GM12878 (cell line): ENCODE measurements around the gene ELMOD3. TPM values are rescaled to one million over a fixed set of nuclear protein-coding genes. Genes with fewer than 3 reads are reported as not detected.

Source experiments
- ATAC-seq: fragments of 200-7000 bp; cut with Tn5 transposase; 3 replicates; pipeline ENCODE4 v1.9.1; 2020; ENCODE audit warnings: mild to moderate bottlenecking, moderate library complexity
- BruUV-seq: library from RNA; stranded (reverse); fragments of 400-500 nt; replicated peaks from 2 replicates; lab custom pipeline; 2021; lab: Mats Ljungman, UMichigan
- CTCF ChIA-PET: fragments of 300-600 bp; sonication (Branson Sonifier 250); formaldehyde crosslinking; extraction: SDS; loops from one replicate; lab custom pipeline; 2021; ENCODE audit warnings: inconsistent platforms; lab: Yijun Ruan, JAX
- POLR2A ChIA-PET: fragments of 350-600 bp; formaldehyde crosslinking; extraction: SDS; loops from one replicate; lab custom pipeline; 2021; ENCODE audit warnings: inconsistent platforms; lab: Charles Lee
- RAD21 ChIA-PET: fragments of 300-600 bp; sonication (Branson Sonifier 250); formaldehyde crosslinking; loops from one replicate; lab custom pipeline; 2023; ENCODE audit warnings: antibody characterized with exemption; ENCODE audit not compliant: unreplicated experiment; lab: Charles Lee
- SMC1A ChIA-PET: fragments of 300-600 bp; sonication (Branson Sonifier 250); formaldehyde crosslinking; loops from one replicate; lab custom pipeline; 2023; ENCODE audit not compliant: unreplicated experiment, uncharacterized antibody; lab: Charles Lee
- DNase-seq: peaks from one replicate; pipeline ENCODE4 v3.0.0-alpha.2; 2011; ENCODE audit warnings: low read depth, low spot score
- FAIRE-seq: peaks from 3 replicates; lab custom pipeline; 2011; peaks lifted over from hg19 to GRCh38; lab: Jason Lieb, UNC
- H2AFZ ChIP-seq: 2 replicates; pipeline ENCODE4 v1.6.0; 2011; ENCODE audit warnings: low read depth, low read length, control low read depth; ENCODE audit not compliant: control insufficient read depth
- H3K27ac ChIP-seq: 2 replicates; pipeline ENCODE4 v1.5.1; 2011; ENCODE audit warnings: control low read depth; ENCODE audit not compliant: control insufficient read depth, insufficient read depth
- H3K27me3 ChIP-seq, 2 experiments: replicated peaks in 1 of 2; 2 replicates each; pipeline versions ENCODE4 v1.6.0 to v1.6.1; 2011; ENCODE audit warnings: low read length in 1 of 2; ENCODE audit not compliant: control insufficient read depth in 2 of 2, insufficient read depth in 2 of 2
- H3K36me3 ChIP-seq, 2 experiments: 2 replicates each; pipeline ENCODE4 v1.5.1; 2011; ENCODE audit warnings: low read length in 1 of 2; ENCODE audit not compliant: control insufficient read depth in 2 of 2, insufficient read depth in 2 of 2
- H3K4me1 ChIP-seq: 2 replicates; pipeline ENCODE4 v1.6.1; 2011; ENCODE audit warnings: mild to moderate bottlenecking, low read length, moderate library complexity, mixed read lengths; ENCODE audit not compliant: control insufficient read depth, insufficient read depth
- H3K4me2 ChIP-seq: 2 replicates; pipeline ENCODE4 v1.6.0; 2011; ENCODE audit warnings: control low read depth; ENCODE audit not compliant: control insufficient read depth, insufficient read depth
- H3K4me3 ChIP-seq: fragments of 200-600 bp; sonication (generic); 2 replicates; pipeline ENCODE4 v1.5.1; 2016
- H3K79me2 ChIP-seq: 2 replicates; pipeline ENCODE4 v1.6.0; 2011; ENCODE audit warnings: low read length; ENCODE audit not compliant: control insufficient read depth, insufficient read depth
- H3K9ac ChIP-seq: 2 replicates; pipeline ENCODE4 v1.8.0; 2011; ENCODE audit warnings: low read length, control low read depth, mixed read lengths; ENCODE audit not compliant: control insufficient read depth, insufficient read depth
- H3K9me3 ChIP-seq: replicated peaks from 3 replicates; pipeline ENCODE4 v1.5.1; 2011; ENCODE audit warnings: mild to moderate bottlenecking, low read length; ENCODE audit not compliant: control insufficient read depth, insufficient read depth
- H4K20me1 ChIP-seq: 2 replicates; pipeline ENCODE4 v1.6.0; 2011; ENCODE audit not compliant: control insufficient read depth, insufficient read depth
- BACH1 ChIP-seq: fragments of 450-650 bp; IDR thresholded peaks from 2 replicates; pipeline ENCODE4 v1.6.1; 2017; ENCODE audit warnings: mild to moderate bottlenecking, borderline replicate concordance
- CHD1 ChIP-seq: IDR thresholded peaks from 2 replicates; pipeline ENCODE4 v1.6.1; 2012; ENCODE audit warnings: low read depth, low read length, improper control_type of control experiment
- DPF2 ChIP-seq: fragments of 450-650 bp; IDR thresholded peaks from 2 replicates; pipeline ENCODE4 v1.6.1; 2017; ENCODE audit warnings: mild to moderate bottlenecking
- MEF2A ChIP-seq: IDR thresholded peaks from 2 replicates; pipeline ENCODE4 v1.6.1; 2011; ENCODE audit warnings: low read depth, mild to moderate bottlenecking, low read length, moderate library complexity; ENCODE audit not compliant: insufficient read depth
- NR2F1 ChIP-seq: fragments of 450-650 bp; conservative IDR thresholded peaks from 2 replicates; pipeline ENCODE4 v1.6.1; 2017; ENCODE audit warnings: mild to moderate bottlenecking
- RBBP5 ChIP-seq: fragments of 200-600 bp; sonication (generic); conservative IDR thresholded peaks from 2 replicates; pipeline ENCODE4 v1.6.1; 2016
- SMARCA5 ChIP-seq: fragments of 450-650 bp; IDR thresholded peaks from 2 replicates; pipeline ENCODE4 v1.6.1; 2017; ENCODE audit warnings: mild to moderate bottlenecking
- YY1 ChIP-seq: IDR thresholded peaks from 2 replicates; pipeline ENCODE4 v1.6.1; 2011; ENCODE audit warnings: low read depth, mild to moderate bottlenecking, low read length
- ZBED1 ChIP-seq: IDR thresholded peaks from 2 replicates; pipeline ENCODE4 v1.6.1; 2016; ENCODE audit warnings: borderline replicate concordance
- WGBS: methylation state at CpG from one replicate; pipeline ENCODE4 v1.1.6; 2016; ENCODE audit warnings: low lambda C conversion rate; ENCODE audit not compliant: insufficient replicate concordance, insufficient coverage; ENCODE audit errors: missing lambda C conversion rate; 5-methylcytosine and 5-hydroxymethylcytosine counted together
- in situ Hi-C: fragments of 300-500 bp; cut with MboI; formaldehyde crosslinking; loops from 9 replicates; pipeline ENCODE4 v1.14.3; 2018; ENCODE audit warnings: mixed read lengths
- intact Hi-C: fragments of 100-400 bp; cut with micrococcal nuclease; formaldehyde crosslinking; loops from one replicate; pipeline ENCODE4 v1.14.2; 2022; ENCODE audit not compliant: unreplicated experiment
- polyA plus RNA-seq, 11 experiments: library from polyadenylated mRNA; depleted of rRNA in 4 of 11; unstranded in 6 of 11; stranded (reverse) in 5 of 11; fragments of >200 nt; fragmentation: Nextera tagmentation in 4 of 11; fragmentation: Illumina TruSeq in 1 of 11; extraction: Ambion mirVana in 4 of 11; extraction: Trizol in 1 of 11; gene quantifications; 1 replicate in 1 of 11; 2 replicates in 10 of 11; pipeline versions ENCODE4 v1.2.1 to v1.2.3, GENCODE V29; 2011 to 2016; ENCODE audit warnings: inconsistent platforms in 2 of 11, missing spikeins in 2 of 11, low read depth in 1 of 11
- total RNA-seq, 4 experiments: library from RNA; depleted of rRNA in 3 of 4; stranded (reverse); fragments of >200 nt in 3 of 4; fragmentation: Illumina TruSeq in 1 of 4; extraction: Trizol in 1 of 4; gene quantifications; 2 replicates each; pipeline versions ENCODE4 v1.2.1 to v1.2.3, GENCODE V29; 2013 to 2021
- TF ChIP-seq, protein P1 (sequence below): fragments of 450-650 bp; IDR thresholded peaks from 2 replicates; pipeline ENCODE4 v1.6.1; 2017; ENCODE audit warnings: antibody characterized with exemption, mild to moderate bottlenecking, moderate library complexity
- TF ChIP-seq, protein P2 (sequence below): fragments of 450-650 bp; IDR thresholded peaks from 2 replicates; pipeline ENCODE4 v1.6.1; 2014; ENCODE audit warnings: mild to moderate bottlenecking
- TF ChIP-seq, protein P3 (sequence below): IDR thresholded peaks from 2 replicates; pipeline ENCODE4 v1.6.1; 2012; ENCODE audit warnings: low read length, inconsistent platforms
- TF ChIP-seq, protein P4 (sequence below): IDR thresholded peaks from 2 replicates; pipeline ENCODE4 v1.6.1; 2012; ENCODE audit warnings: low read depth, low read length, improper control_type of control experiment
- TF ChIP-seq, protein P5 (sequence below): fragments of 450-650 bp; IDR thresholded peaks from 2 replicates; pipeline ENCODE4 v1.6.1; 2017; ENCODE audit warnings: mild to moderate bottlenecking, moderate library complexity

Gene ELMOD3
- total and polyA plus RNA-seq, 10 of the 15 experiments (the other 5 are each of a cell fraction or from before 2014, with no cell fraction given), result 1.2 to 19.1 (median 12.5) TPM

DNA sequence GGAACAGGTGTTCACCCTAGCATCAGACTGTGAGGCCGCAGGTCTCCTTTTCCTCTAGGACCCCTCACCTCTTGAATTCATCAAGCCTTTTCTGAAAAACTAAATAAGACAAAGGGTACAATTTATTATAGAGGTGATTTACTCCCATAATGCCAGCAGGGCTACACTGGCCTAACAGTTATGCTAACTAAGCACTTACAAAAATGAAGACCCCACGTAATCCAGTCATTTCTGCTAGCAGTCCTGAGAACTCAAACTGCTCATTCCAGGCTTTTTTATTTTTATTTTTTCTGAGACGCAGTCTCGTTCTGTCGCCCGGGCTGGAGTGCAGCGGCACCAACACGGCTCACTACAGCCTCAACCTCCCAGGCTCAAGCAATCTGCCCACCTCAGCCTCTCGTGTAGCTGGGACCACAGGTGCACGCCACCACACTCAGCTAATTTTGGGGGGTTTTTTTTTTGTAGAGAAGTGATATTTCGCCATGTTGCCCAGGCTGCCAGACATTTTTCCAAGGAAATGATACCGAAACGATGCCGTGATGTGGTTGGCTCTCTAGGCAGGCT is 41.4 kb downstream of the ELMOD3 start:
- ChIA-PET CTCF (no interaction called here), SMC1A (interaction anchor here (1.8 kb wide), 1 partner anchor 12 kb away, joined by 3 read pairs; no protein-coding TSS in a partner anchor), RAD21 (no interaction called here), POLR2A (interaction anchor here (0.6 kb wide), 1 partner anchor 10 kb away, joined by 5 read pairs; no protein-coding TSS in a partner anchor)
- H4K20me1 ChIP-seq, result no peaks in the 10 kb centered on the region
- no peaks in the 10 kb centered on the region for H3K9me3 ChIP-seq
- intact Hi-C loops (no loop called here), in situ Hi-C loops (no loop called here)
- H3K4me1 ChIP-seq, result peaks cover 16% of the 10 kb centered on the region
- DNase-seq (no peak), FAIRE-seq (no peak), ATAC-seq (no peak)
- H3K27me3 ChIP-seq, result no peaks in the 10 kb centered on the region
- no peak overlapping the region for H3K27ac ChIP-seq
- BruUV-seq, result no TSS peak
- WGBS, result 79% methylated on average over 14 of the region's 14 CpGs
- no peak overlapping the region for H3K9ac ChIP-seq
- H3K36me3 ChIP-seq, result peaks cover 0 to under 1% of the 10 kb centered on the region in 2 experiments; a peak in 2 of 4 replicates
- H3K4me3 ChIP-seq, result no peak overlapping the region
- H3K79me2 ChIP-seq, result no peaks in the 10 kb centered on the region
- TF ChIP-seq, protein P1, sequence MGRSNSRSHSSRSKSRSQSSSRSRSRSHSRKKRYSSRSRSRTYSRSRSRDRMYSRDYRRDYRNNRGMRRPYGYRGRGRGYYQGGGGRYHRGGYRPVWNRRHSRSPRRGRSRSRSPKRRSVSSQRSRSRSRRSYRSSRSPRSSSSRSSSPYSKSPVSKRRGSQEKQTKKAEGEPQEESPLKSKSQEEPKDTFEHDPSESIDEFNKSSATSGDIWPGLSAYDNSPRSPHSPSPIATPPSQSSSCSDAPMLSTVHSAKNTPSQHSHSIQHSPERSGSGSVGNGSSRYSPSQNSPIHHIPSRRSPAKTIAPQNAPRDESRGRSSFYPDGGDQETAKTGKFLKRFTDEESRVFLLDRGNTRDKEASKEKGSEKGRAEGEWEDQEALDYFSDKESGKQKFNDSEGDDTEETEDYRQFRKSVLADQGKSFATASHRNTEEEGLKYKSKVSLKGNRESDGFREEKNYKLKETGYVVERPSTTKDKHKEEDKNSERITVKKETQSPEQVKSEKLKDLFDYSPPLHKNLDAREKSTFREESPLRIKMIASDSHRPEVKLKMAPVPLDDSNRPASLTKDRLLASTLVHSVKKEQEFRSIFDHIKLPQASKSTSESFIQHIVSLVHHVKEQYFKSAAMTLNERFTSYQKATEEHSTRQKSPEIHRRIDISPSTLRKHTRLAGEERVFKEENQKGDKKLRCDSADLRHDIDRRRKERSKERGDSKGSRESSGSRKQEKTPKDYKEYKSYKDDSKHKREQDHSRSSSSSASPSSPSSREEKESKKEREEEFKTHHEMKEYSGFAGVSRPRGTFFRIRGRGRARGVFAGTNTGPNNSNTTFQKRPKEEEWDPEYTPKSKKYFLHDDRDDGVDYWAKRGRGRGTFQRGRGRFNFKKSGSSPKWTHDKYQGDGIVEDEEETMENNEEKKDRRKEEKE, result no peak
- no peak for TF ChIP-seq DPF2
- TF ChIP-seq SMARCA5, result no peak
- no peak for TF ChIP-seq MEF2A
- no peak for TF ChIP-seq YY1
- TF ChIP-seq CHD1, result no peak
- TF ChIP-seq NR2F1, result no peak
- TF ChIP-seq, protein P2, sequence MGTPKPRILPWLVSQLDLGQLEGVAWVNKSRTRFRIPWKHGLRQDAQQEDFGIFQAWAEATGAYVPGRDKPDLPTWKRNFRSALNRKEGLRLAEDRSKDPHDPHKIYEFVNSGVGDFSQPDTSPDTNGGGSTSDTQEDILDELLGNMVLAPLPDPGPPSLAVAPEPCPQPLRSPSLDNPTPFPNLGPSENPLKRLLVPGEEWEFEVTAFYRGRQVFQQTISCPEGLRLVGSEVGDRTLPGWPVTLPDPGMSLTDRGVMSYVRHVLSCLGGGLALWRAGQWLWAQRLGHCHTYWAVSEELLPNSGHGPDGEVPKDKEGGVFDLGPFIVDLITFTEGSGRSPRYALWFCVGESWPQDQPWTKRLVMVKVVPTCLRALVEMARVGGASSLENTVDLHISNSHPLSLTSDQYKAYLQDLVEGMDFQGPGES, result no peak
- TF ChIP-seq RBBP5, result no peak
- no peak for TF ChIP-seq BACH1
- TF ChIP-seq, protein P3, sequence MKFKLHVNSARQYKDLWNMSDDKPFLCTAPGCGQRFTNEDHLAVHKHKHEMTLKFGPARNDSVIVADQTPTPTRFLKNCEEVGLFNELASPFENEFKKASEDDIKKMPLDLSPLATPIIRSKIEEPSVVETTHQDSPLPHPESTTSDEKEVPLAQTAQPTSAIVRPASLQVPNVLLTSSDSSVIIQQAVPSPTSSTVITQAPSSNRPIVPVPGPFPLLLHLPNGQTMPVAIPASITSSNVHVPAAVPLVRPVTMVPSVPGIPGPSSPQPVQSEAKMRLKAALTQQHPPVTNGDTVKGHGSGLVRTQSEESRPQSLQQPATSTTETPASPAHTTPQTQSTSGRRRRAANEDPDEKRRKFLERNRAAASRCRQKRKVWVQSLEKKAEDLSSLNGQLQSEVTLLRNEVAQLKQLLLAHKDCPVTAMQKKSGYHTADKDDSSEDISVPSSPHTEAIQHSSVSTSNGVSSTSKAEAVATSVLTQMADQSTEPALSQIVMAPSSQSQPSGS, result no peak
- TF ChIP-seq, protein P4, sequence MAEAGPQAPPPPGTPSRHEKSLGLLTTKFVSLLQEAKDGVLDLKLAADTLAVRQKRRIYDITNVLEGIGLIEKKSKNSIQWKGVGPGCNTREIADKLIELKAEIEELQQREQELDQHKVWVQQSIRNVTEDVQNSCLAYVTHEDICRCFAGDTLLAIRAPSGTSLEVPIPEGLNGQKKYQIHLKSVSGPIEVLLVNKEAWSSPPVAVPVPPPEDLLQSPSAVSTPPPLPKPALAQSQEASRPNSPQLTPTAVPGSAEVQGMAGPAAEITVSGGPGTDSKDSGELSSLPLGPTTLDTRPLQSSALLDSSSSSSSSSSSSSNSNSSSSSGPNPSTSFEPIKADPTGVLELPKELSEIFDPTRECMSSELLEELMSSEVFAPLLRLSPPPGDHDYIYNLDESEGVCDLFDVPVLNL, result no peak
- TF ChIP-seq ZBED1, result no peak
- TF ChIP-seq, protein P5, sequence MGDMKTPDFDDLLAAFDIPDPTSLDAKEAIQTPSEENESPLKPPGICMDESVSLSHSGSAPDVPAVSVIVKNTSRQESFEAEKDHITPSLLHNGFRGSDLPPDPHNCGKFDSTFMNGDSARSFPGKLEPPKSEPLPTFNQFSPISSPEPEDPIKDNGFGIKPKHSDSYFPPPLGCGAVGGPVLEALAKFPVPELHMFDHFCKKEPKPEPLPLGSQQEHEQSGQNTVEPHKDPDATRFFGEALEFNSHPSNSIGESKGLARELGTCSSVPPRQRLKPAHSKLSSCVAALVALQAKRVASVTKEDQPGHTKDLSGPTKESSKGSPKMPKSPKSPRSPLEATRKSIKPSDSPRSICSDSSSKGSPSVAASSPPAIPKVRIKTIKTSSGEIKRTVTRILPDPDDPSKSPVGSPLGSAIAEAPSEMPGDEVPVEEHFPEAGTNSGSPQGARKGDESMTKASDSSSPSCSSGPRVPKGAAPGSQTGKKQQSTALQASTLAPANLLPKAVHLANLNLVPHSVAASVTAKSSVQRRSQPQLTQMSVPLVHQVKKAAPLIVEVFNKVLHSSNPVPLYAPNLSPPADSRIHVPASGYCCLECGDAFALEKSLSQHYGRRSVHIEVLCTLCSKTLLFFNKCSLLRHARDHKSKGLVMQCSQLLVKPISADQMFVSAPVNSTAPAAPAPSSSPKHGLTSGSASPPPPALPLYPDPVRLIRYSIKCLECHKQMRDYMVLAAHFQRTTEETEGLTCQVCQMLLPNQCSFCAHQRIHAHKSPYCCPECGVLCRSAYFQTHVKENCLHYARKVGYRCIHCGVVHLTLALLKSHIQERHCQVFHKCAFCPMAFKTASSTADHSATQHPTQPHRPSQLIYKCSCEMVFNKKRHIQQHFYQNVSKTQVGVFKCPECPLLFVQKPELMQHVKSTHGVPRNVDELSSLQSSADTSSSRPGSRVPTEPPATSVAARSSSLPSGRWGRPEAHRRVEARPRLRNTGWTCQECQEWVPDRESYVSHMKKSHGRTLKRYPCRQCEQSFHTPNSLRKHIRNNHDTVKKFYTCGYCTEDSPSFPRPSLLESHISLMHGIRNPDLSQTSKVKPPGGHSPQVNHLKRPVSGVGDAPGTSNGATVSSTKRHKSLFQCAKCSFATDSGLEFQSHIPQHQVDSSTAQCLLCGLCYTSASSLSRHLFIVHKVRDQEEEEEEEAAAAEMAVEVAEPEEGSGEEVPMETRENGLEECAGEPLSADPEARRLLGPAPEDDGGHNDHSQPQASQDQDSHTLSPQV, result no peak
- TF ChIP-seq, all 136 proteins: peak for 0
- Histone ChIP-seq H2AFZ (no peak overlapping the region), H3K4me2 (no peak overlapping the region)
